Trophoblast cell (in vitro differentiated cells and primary cell): ENCODE data around the gene KIAA1328.

Experiments used
- DNase-seq, 2 donors: peaks; one replicate each; pipeline ENCODE4 v3.0.0-alpha.2; 2016
- H2AFZ ChIP-seq: 2 replicates; pipeline ENCODE4 v1.6.1; 2013; ENCODE audit warnings: low read length, moderate library complexity, mild to moderate bottlenecking; ENCODE audit not compliant: insufficient read depth, poor library complexity
- H2AK5ac ChIP-seq: 2 replicates; pipeline ENCODE4 v1.6.1; 2013; ENCODE audit warnings: mild to moderate bottlenecking, low read length
- H2BK120ac ChIP-seq: 2 replicates; pipeline ENCODE4 v1.6.1; 2013; ENCODE audit warnings: low read length, mild to moderate bottlenecking, moderate library complexity; ENCODE audit not compliant: insufficient read depth, poor library complexity
- H2BK12ac ChIP-seq: 2 replicates; pipeline ENCODE4 v1.6.1; 2013; ENCODE audit warnings: mild to moderate bottlenecking, low read length, moderate library complexity
- H2BK5ac ChIP-seq: 2 replicates; pipeline ENCODE4 v1.6.1; 2013; ENCODE audit warnings: low read length, low read depth, moderate library complexity, mild to moderate bottlenecking; ENCODE audit not compliant: poor library complexity
- H3K14ac ChIP-seq: 2 replicates; pipeline ENCODE4 v1.6.1; 2013; ENCODE audit warnings: mild to moderate bottlenecking, low read length
- H3K18ac ChIP-seq: 2 replicates; pipeline ENCODE4 v1.6.1; 2013; ENCODE audit warnings: mild to moderate bottlenecking, low read length
- H3K23ac ChIP-seq: 2 replicates; pipeline ENCODE4 v1.6.1; 2013; ENCODE audit warnings: low read length
- H3K27ac ChIP-seq: 2 replicates; pipeline ENCODE4 v1.5.1; 2013; ENCODE audit warnings: low read depth, mild to moderate bottlenecking, inconsistent platforms, low read length, moderate library complexity
- H3K27me3 ChIP-seq: 2 replicates; pipeline ENCODE4 v1.6.1; 2013; ENCODE audit warnings: inconsistent platforms, mild to moderate bottlenecking, low read length, moderate library complexity; ENCODE audit not compliant: insufficient read depth
- H3K36me3 ChIP-seq, 2 experiments: 1 replicate in 1 of 2; 2 replicates in 1 of 2; pipeline ENCODE4 v1.6.1; 2013; ENCODE audit warnings: low read length in 2 of 2, mild to moderate bottlenecking in 2 of 2, moderate library complexity in 1 of 2; ENCODE audit not compliant: insufficient read depth in 2 of 2, control insufficient read depth in 1 of 2
- H3K4ac ChIP-seq: 2 replicates; pipeline ENCODE4 v1.6.1; 2013; ENCODE audit warnings: low read depth, mild to moderate bottlenecking, low read length, moderate library complexity
- H3K4me1 ChIP-seq, 2 experiments: 1 replicate in 1 of 2; 2 replicates in 1 of 2; pipeline ENCODE4 v1.6.1; 2013; ENCODE audit warnings: low read length in 2 of 2, mild to moderate bottlenecking in 2 of 2, moderate library complexity in 1 of 2; ENCODE audit not compliant: insufficient read depth in 2 of 2, control insufficient read depth in 1 of 2
- H3K4me2 ChIP-seq: 2 replicates; pipeline ENCODE4 v1.6.1; 2013; ENCODE audit warnings: inconsistent platforms, mild to moderate bottlenecking, low read length, moderate library complexity
- H3K4me3 ChIP-seq: 2 replicates; pipeline ENCODE4 v1.5.1; 2013; ENCODE audit warnings: mild to moderate bottlenecking, low read depth, low read length, inconsistent platforms
- H3K79me1 ChIP-seq: one replicate; pipeline ENCODE4 v1.6.1; 2013; ENCODE audit warnings: low read length
- H3K79me2 ChIP-seq: 2 replicates; pipeline ENCODE4 v1.6.1; 2013; ENCODE audit warnings: low read length, mild to moderate bottlenecking; ENCODE audit not compliant: control insufficient read depth, insufficient read depth, poor library complexity
- H3K9ac ChIP-seq: 2 replicates; pipeline ENCODE4 v1.6.1; 2013; ENCODE audit warnings: mild to moderate bottlenecking, low read length
- H3K9me3 ChIP-seq: 2 replicates; pipeline ENCODE4 v1.6.1; 2013; ENCODE audit warnings: low read depth, mild to moderate bottlenecking, control low read depth, inconsistent platforms, low read length; ENCODE audit not compliant: insufficient read depth
- H4K12ac ChIP-seq: 2 replicates; pipeline ENCODE4 v1.6.1; 2013; ENCODE audit warnings: low read depth, mild to moderate bottlenecking, low read length, moderate library complexity
- H4K8ac ChIP-seq: 2 replicates; pipeline ENCODE4 v1.6.1; 2013; ENCODE audit warnings: low read depth, mild to moderate bottlenecking, low read length, moderate library complexity
- H4K91ac ChIP-seq: one replicate; pipeline ENCODE4 v1.6.1; 2013; ENCODE audit warnings: low read depth, mild to moderate bottlenecking, low read length, moderate library complexity
- WGBS: extraction: QIAGEN DNeasy Blood & Tissue Kit; methylation state at CpG from one replicate; pipeline ENCODE4 v1.1.7; 2013; ENCODE audit warnings: missing lambda C conversion rate; ENCODE audit not compliant: insufficient read length, insufficient coverage; ENCODE audit errors: extremely low coverage; 5-methylcytosine and 5-hydroxymethylcytosine counted together

The KIAA1328 gene

GRCh38 chr18:37243741-37244140 is 414.8 kb downstream of the KIAA1328 start:
- no peak overlapping the region for H3K4ac ChIP-seq
- H3K4me2 ChIP-seq: peak overlapping the region; percentile 48
- no peak overlapping the region for H2BK12ac ChIP-seq
- H3K9ac ChIP-seq: no peak overlapping the region
- H4K91ac ChIP-seq: no peak overlapping the region
- H2BK5ac ChIP-seq: no peak overlapping the region
- no peak overlapping the region for H2BK120ac ChIP-seq
- no peaks in the 10 kb centered on the region for H3K27me3 ChIP-seq
- no peak overlapping the region for H3K4me3 ChIP-seq
- no peak overlapping the region for H4K12ac ChIP-seq
- no peak overlapping the region for H2AK5ac ChIP-seq
- no peak overlapping the region for H4K8ac ChIP-seq
- no peak overlapping the region for H3K18ac ChIP-seq
- H3K79me2 ChIP-seq: no peaks in the 10 kb centered on the region
- peaks cover 3% of the 10 kb centered on the region for H3K9me3 ChIP-seq
- no peak overlapping the region for H3K27ac ChIP-seq
- peak in 1 of 2 donors; percentile 11 for DNase-seq
- no CpG with 5 or more reads among the region's 36 CpGs for WGBS
- H3K36me3 ChIP-seq: no peaks in the 10 kb centered on the region
- no peak overlapping the region for H3K14ac ChIP-seq
- no peaks in the 10 kb centered on the region for H3K79me1 ChIP-seq
- H3K23ac ChIP-seq: no peak overlapping the region
- H2AFZ ChIP-seq: no peak overlapping the region
- H3K4me1 ChIP-seq: no peaks in the 10 kb centered on the region

- no peak overlapping the region for H3K18ac ChIP-seq
- H3K4me1 ChIP-seq: no peaks in the 10 kb centered on the region
- H3K23ac ChIP-seq: no peak overlapping the region
- no peak overlapping the region for H2AK5ac ChIP-seq
- H3K4me3 ChIP-seq: no peak overlapping the region
- no peak overlapping the region for H2BK12ac ChIP-seq
- no peak overlapping the region for H4K91ac ChIP-seq
- WGBS: no CpG with 5 or more reads among the region's 13 CpGs
- no peak overlapping the region for H4K12ac ChIP-seq
- H3K79me1 ChIP-seq: no peaks in the 10 kb centered on the region
- H3K27me3 ChIP-seq: no peaks in the 10 kb centered on the region
- H3K27ac ChIP-seq: no peak overlapping the region
- peaks cover 3% of the 10 kb centered on the region for H3K9me3 ChIP-seq
- no peaks in the 10 kb centered on the region for H3K36me3 ChIP-seq
- DNase-seq: no peak
- H3K4me2 ChIP-seq: no peak overlapping the region
- no peak overlapping the region for H3K14ac ChIP-seq
- no peak overlapping the region for H3K9ac ChIP-seq
- H2BK5ac ChIP-seq: no peak overlapping the region
- H2AFZ ChIP-seq: no peak overlapping the region
- H3K79me2 ChIP-seq: no peaks in the 10 kb centered on the region
- no peak overlapping the region for H4K8ac ChIP-seq
- H2BK120ac ChIP-seq: no peak overlapping the region
- no peak overlapping the region for H3K4ac ChIP-seq
Observed at GRCh38 chr18:37244618-37245017, 415.7 kb downstream of the KIAA1328 start.

- Histone ChIP-seq H3K9ac (no peak overlapping the region), H3K4ac (no peak overlapping the region), H3K4me2 (no peak overlapping the region), H3K27ac (no peak overlapping the region), H3K14ac (no peak overlapping the region), H3K27me3 (peaks cover 3% of the 10 kb centered on the region), H4K91ac (no peak overlapping the region), H3K79me1 (no peaks in the 10 kb centered on the region), H3K23ac (no peak overlapping the region), H2BK120ac (no peak overlapping the region), H2AFZ (no peak overlapping the region), H2BK5ac (no peak overlapping the region), H3K4me1 (peaks cover 0 to 2% of the 10 kb centered on the region in 2 experiments), H4K12ac (no peak overlapping the region), H2AK5ac (no peak overlapping the region), H3K79me2 (no peaks in the 10 kb centered on the region), H4K8ac (no peak overlapping the region), H3K4me3 (no peak overlapping the region), H3K18ac (no peak overlapping the region), H2BK12ac (no peak overlapping the region), H3K9me3 (peaks cover 5% of the 10 kb centered on the region), H3K36me3 (no peaks in the 10 kb centered on the region)
- no peak for DNase-seq
- WGBS: no CpG with 5 or more reads among the region's 13 CpGs
Observed at GRCh38 chr18:37246779-37247340, 417.9 kb downstream of the KIAA1328 start.

- Histone ChIP-seq H3K9me3 (peaks cover 5% of the 10 kb centered on the region), H4K91ac (no peak overlapping the region), H3K18ac (no peak overlapping the region), H3K79me1 (no peaks in the 10 kb centered on the region), H2AK5ac (no peak overlapping the region), H3K9ac (no peak overlapping the region), H3K27ac (no peak overlapping the region), H2BK12ac (no peak overlapping the region), H2AFZ (no peak overlapping the region), H3K14ac (no peak overlapping the region), H3K4me1 (peaks cover 0 to 2% of the 10 kb centered on the region in 2 experiments), H3K4ac (no peak overlapping the region), H4K8ac (no peak overlapping the region), H2BK5ac (no peak overlapping the region), H2BK120ac (no peak overlapping the region), H3K36me3 (no peaks in the 10 kb centered on the region), H3K79me2 (no peaks in the 10 kb centered on the region), H3K4me3 (no peak overlapping the region), H3K4me2 (no peak overlapping the region), H4K12ac (no peak overlapping the region), H3K27me3 (peaks cover 7% of the 10 kb centered on the region), H3K23ac (no peak overlapping the region)
- DNase-seq: no peak
- no CpG with 5 or more reads among the region's 10 CpGs for WGBS
Observed at GRCh38 chr18:37247497-37248161, 418.7 kb downstream of the KIAA1328 start.
